Activated naive CD4-positive, alpha-beta T cell treated with anti-CD3 and anti-CD28 coated beads, Interleukin-2, amount 50 U/mL, for 24 hours (primary cell): ENCODE measurements around the gene CRELD2.

ENCODE experiments used
- H3K27ac Mint-ChIP-seq: one replicate; pipeline ENCODE4 v1.8.0; 2021; ENCODE audit warnings: mild to moderate bottlenecking, mixed read lengths
- H3K27me3 Mint-ChIP-seq: one replicate; pipeline ENCODE4 v1.8.0; 2021; ENCODE audit warnings: mixed read lengths
- H3K36me3 Mint-ChIP-seq: one replicate; pipeline ENCODE4 v1.8.0; 2021; ENCODE audit warnings: mixed read lengths
- H3K4me1 Mint-ChIP-seq: one replicate; pipeline ENCODE4 v1.8.0; 2021; ENCODE audit warnings: mixed read lengths
- H3K4me3 Mint-ChIP-seq: one replicate; pipeline ENCODE4 v1.8.0; 2021; ENCODE audit warnings: mild to moderate bottlenecking, mixed read lengths
- H3K9me3 Mint-ChIP-seq: one replicate; pipeline ENCODE4 v1.8.0; 2021; ENCODE audit warnings: mixed read lengths

CRELD2 gene

DNA sequence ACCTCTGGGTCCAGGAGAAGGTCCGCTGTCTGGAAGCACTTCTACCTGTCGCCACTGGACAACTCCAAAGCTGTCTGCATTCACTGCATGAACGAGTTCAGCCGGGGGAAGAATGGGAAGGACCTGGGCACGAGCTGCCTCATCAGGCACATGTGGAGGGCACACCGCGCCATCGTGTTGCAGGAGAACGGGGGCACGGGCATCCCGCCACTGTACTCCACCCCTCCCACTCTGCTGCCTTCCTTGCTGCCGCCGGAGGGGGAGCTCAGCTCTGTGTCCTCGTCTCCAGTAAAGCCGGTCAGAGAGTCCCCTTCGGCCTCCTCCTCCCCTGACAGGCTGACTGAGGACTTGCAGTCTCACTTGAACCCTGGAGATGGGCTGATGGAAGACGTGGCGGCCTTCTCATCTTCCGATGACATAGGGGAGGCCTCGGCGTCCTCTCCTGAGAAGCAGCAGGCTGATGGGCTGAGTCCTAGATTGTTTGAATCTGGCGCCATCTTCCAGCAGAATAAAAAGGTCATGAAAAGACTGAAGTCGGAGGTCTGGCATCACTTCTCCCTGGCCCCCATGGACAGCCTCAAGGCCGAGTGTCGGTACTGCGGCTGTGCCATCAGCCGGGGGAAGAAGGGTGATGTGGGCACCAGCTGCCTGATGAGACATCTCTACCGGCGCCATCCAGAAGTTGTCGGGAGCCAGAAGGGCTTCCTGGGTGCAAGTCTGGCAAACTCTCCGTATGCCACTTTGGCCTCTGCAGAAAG lies 33.8 kb upstream of the CRELD2 start:
- no peak overlapping the region for H3K27ac Mint-ChIP-seq
- H3K27me3 Mint-ChIP-seq: no peaks in the 10 kb centered on the region
- no peaks in the 10 kb centered on the region for H3K9me3 Mint-ChIP-seq
- H3K36me3 Mint-ChIP-seq: peaks cover 16% of the 10 kb centered on the region
- peaks cover 27% of the 10 kb centered on the region for H3K4me1 Mint-ChIP-seq
- H3K4me3 Mint-ChIP-seq: no peak overlapping the region

DNA sequence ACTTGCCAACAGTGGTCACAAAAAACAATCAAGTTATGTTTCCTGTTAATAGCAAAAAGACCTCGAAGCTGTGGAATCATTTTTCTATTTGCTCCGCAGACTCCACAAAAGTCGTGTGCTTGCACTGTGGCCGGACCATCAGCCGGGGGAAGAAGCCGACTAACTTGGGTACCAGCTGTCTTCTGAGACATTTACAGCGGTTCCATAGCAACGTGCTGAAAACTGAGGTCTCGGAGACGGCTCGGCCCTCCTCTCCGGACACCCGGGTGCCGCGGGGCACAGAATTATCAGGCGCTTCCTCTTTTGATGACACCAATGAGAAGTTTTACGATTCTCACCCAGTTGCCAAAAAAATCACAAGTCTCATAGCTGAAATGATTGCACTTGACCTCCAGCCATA lies 33.2 kb upstream of the CRELD2 start:
- Mint-ChIP-seq H3K27ac (no peak overlapping the region), H3K9me3 (no peaks in the 10 kb centered on the region), H3K4me1 (peaks cover 21% of the 10 kb centered on the region), H3K4me3 (no peak overlapping the region), H3K36me3 (peaks cover 18% of the 10 kb centered on the region), H3K27me3 (no peaks in the 10 kb centered on the region)

DNA sequence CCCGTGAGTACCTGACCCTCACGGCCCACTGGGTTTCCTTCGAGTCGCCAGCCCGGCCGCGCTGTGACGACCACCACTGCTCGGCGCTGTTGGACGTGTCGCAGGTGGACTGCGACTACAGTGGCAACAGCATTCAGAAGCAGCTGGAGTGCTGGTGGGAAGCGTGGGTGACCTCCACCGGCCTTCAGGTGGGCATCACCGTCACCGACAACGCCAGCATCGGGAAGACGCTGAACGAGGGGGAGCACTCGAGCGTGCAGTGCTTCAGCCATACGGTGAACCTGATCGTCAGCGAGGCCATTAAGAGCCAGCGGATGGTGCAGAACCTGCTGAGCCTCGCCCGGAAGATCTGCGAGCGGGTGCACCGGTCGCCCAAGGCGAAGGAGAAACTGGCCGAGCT lies 32.6 kb upstream of the CRELD2 start:
- Mint-ChIP-seq H3K4me1 (peaks cover 17% of the 10 kb centered on the region), H3K27ac (no peak overlapping the region), H3K27me3 (no peaks in the 10 kb centered on the region), H3K36me3 (peaks cover 22% of the 10 kb centered on the region), H3K9me3 (no peaks in the 10 kb centered on the region), H3K4me3 (no peak overlapping the region)

DNA sequence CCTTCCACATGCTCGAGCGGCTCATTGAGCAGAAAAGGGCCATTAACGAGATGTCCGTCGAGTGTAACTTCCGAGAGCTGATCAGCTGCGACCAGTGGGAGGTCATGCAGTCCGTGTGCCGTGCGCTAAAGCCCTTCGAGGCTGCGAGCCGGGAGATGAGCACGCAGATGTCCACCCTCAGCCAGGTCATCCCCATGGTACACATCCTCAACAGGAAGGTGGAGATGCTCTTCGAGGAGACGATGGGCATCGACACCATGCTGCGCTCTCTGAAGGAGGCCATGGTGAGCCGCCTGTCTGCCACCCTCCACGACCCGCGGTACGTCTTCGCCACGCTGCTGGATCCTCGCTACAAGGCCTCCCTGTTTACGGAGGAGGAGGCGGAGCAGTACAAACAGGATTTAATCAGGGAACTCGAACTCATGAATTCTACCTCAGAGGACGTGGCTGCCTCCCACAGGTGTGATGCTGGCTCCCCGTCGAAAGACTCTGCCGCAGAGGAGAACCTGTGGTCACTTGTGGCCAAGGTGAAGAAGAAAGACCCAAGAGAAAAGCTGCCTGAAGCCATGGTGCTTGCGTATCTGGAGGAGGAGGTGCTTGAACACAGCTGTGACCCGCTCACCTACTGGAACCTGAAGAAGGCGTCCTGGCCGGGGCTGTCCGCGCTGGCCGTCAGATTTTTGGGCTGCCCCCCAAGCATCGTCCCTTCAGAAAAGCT lies 31.9 kb upstream of the CRELD2 start:
- peaks cover 16% of the 10 kb centered on the region for H3K4me1 Mint-ChIP-seq
- no peak overlapping the region for H3K27ac Mint-ChIP-seq
- H3K4me3 Mint-ChIP-seq: no peak overlapping the region
- H3K9me3 Mint-ChIP-seq: no peaks in the 10 kb centered on the region
- no peaks in the 10 kb centered on the region for H3K27me3 Mint-ChIP-seq
- peaks cover 26% of the 10 kb centered on the region for H3K36me3 Mint-ChIP-seq

DNA sequence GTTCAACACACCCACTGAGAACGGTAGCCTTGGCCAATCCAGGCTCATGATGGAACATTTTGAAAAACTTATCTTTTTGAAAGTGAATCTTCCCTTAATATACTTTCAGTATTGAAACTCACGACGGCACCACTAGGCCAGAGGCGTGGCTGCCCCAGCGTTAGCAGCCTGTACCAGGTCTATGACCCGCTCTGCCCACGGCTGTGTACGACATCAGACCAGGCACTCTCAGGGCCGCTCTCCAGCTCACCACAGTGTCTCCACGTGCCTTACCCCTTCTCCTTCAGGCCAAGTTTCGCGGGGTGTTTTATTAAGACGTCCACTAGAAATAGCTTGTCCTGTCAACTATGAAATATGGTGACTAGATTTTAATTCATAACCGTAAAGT lies 31.4 kb upstream of the CRELD2 start:
- Mint-ChIP-seq H3K9me3 (no peaks in the 10 kb centered on the region), H3K4me1 (peaks cover 10% of the 10 kb centered on the region), H3K27ac (no peak overlapping the region), H3K4me3 (no peak overlapping the region), H3K36me3 (peaks cover 26% of the 10 kb centered on the region), H3K27me3 (no peaks in the 10 kb centered on the region)

DNA sequence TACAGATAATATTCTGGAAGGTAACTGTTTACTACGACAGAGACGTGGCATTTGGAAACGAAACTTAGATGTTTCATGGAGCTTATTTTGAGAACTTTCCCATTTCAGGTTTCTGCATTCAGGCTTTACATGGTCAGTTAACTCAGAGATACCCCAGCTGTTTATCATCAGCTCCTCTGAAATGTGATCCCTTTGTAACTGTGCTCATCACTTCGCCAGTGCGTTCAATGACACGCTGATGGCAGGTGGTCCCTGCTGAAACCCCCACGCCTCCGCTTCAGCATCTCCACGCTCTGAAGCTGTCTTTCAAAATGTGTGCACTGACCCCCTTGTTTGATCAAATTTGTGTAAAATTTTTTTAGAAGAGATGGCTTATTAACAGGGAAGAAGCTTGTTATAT lies 30.7 kb upstream of the CRELD2 start:
- Mint-ChIP-seq H3K36me3 (peaks cover 27% of the 10 kb centered on the region), H3K4me1 (peaks cover 8% of the 10 kb centered on the region), H3K27ac (no peak overlapping the region), H3K4me3 (no peak overlapping the region), H3K9me3 (no peaks in the 10 kb centered on the region), H3K27me3 (no peaks in the 10 kb centered on the region)

DNA sequence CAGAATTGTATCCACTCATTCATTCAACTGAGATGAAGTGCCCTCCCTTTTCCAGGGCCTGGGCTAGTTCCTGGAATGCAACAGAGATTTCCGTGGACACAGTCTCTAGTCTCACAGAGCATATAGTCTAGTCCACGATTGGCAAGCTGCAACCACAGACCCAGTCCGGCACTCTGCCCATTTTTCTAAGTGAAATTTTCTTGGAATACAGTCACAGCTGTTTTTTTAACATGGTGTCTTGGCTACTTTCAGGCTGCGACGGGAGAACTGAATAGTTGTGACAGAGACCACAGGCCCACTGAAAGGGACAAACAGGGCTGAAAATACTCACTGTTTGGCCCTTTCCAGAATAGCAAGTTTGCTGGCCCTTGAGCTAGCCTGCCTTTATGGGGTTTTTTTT lies 29.4 kb upstream of the CRELD2 start:
- Mint-ChIP-seq H3K4me3 (no peak overlapping the region), H3K27me3 (no peaks in the 10 kb centered on the region), H3K36me3 (peaks cover 28% of the 10 kb centered on the region), H3K27ac (no peak overlapping the region), H3K4me1 (no peaks in the 10 kb centered on the region), H3K9me3 (peaks cover 3% of the 10 kb centered on the region)

DNA sequence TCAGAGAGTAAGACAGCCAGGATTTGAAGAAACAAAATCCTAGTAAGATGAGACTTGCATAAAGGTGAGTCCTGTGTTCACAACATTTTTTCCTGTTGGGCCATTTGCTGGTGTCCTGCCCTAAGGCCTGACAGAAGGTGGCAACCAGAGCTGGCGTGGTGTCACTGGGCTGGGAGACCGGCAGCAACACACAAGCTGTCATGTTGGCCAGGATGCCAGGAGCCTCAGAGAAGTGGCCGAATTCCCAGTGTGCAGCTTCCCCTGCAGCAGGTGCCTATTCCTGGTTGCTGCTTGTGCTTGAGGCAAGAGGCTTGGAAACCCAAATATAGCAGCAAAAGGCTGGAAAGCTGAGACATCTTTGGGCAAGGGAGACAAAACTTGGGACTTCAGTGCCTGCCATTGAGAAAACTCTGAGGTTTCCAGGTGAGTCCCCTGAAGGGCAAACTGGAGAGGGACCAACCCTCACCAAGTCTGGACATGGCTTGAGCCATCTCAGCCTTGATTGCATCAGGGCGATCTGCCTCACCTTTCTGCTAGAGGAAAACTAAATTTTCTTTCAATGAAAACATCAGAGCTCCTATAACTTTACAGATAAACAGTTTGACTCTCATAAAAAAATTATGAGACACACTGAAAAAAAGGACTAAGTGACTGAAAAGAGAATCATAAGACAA lies 26.1 kb upstream of the CRELD2 start:
- H3K4me1 Mint-ChIP-seq: peaks cover 3% of the 10 kb centered on the region
- no peak overlapping the region for H3K27ac Mint-ChIP-seq
- H3K4me3 Mint-ChIP-seq: no peak overlapping the region
- peaks cover 24% of the 10 kb centered on the region for H3K36me3 Mint-ChIP-seq
- peaks cover 8% of the 10 kb centered on the region for H3K9me3 Mint-ChIP-seq
- H3K27me3 Mint-ChIP-seq: no peaks in the 10 kb centered on the region

DNA sequence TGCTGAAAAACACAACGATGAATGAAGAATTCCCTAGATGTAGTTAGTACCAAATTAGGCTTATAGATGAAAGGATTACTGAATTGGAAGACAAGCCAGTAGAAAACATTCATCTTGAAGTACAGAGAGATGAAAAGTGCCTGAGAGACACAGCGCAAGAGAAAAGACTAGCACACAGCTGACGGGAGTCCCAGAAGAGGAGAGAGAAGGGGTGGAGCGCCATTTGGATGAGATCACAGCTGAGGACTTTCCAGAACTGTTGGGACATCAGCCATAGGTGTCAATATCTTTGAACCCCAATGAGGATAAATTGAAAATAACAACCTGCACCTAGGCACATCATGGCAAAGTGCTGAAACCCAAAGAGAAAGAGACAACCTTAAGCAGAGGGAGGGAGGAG lies 25.4 kb upstream of the CRELD2 start:
- Mint-ChIP-seq H3K4me1 (peaks cover 3% of the 10 kb centered on the region), H3K4me3 (no peak overlapping the region), H3K9me3 (peaks cover 8% of the 10 kb centered on the region), H3K36me3 (peaks cover 21% of the 10 kb centered on the region), H3K27ac (peak overlapping the region; percentile 53), H3K27me3 (no peaks in the 10 kb centered on the region)

DNA sequence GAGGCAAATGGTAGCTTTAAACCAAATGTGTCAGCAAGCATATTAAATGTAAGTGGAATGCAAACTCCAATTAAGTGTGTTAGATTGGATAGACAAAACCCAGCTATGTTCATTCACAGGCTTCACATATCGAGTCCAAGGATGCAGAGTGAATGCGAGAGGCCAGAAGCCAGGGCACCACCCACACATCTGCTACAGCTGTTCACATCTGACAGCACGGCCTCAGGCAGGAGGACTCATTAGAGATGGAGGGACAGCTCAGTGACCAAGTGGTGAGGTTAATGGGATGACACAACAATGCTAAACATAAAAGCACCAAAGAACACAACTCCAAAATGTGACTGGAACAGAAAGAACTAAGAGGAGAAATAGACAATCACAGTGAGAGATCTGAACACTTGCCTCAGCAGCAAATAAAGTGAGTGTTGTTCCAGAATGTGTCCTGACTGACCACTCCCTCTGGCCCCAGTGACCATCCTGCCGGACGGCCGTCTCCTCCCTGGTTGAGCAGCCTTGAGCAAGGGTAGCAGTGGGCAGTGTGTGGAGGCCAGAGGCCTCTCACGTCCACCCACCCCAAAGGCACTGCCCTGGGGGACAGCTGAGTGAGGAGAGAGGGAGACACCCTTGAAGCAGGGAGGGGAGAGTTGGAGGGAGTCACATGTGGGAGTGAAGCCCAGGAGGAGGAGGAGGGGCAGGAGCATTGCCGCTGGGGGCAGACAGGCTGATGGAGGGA lies 23.9 kb upstream of the CRELD2 start:
- Mint-ChIP-seq H3K9me3 (peaks cover 8% of the 10 kb centered on the region), H3K36me3 (peaks cover 21% of the 10 kb centered on the region), H3K4me1 (peaks cover 3% of the 10 kb centered on the region), H3K27me3 (no peaks in the 10 kb centered on the region), H3K4me3 (no peak overlapping the region), H3K27ac (peak overlapping the region; percentile 80)

DNA sequence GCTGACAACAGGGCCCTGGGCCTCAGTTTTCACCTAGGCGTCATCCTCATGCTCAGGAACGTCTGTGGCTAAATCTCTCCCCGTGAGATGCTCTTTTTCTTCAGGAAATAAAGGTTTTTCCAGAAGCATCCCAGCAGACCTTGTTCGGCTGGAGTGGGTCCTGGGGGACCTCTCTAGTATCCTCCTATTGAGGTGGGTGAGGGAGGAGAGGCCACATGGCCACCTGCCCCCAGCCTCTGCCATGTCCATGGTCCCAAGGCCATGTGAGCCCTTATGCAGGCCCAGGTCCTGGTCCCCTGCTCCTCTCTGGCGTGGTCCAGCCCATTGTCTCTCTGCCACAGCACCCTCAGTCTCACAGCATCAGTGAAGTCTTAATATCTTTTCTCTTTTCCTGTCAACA lies 22.2 kb upstream of the CRELD2 start:
- peaks cover 18% of the 10 kb centered on the region for H3K36me3 Mint-ChIP-seq
- no peaks in the 10 kb centered on the region for H3K27me3 Mint-ChIP-seq
- peaks cover 3% of the 10 kb centered on the region for H3K4me1 Mint-ChIP-seq
- H3K27ac Mint-ChIP-seq: no peak overlapping the region
- H3K4me3 Mint-ChIP-seq: no peak overlapping the region
- H3K9me3 Mint-ChIP-seq: peaks cover 8% of the 10 kb centered on the region

DNA sequence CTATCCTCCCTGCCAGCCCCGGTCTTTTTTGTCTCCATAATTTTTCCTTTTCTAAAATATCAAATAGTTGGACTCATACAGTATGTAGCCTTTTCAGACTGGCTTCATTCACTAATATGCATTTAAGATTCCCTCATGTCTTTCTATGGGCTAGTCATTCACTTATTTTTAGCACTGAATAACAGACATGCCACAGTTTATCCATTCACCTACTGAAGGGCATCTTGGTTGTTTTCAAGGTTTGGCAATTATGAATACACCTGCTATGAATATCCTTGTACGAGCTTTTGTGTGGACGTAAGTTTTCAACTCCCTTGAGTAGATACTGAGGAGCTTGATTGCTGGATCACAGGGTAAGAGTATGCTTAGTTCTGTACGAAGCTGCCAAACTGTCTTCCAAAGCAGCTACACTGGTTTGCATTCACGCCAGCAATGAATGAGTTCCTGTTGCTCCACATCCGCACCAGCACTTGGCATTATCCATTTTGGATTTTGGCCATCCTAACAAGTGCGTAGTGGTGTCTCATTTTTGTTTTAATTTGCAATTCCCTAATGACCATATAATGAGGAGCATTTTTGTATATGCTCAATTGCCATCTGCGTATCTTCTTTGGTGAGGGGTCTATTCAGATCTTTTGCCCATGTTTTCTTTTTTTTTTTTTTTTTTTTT lies 21.3 kb upstream of the CRELD2 start:
- Mint-ChIP-seq H3K36me3 (peaks cover 20% of the 10 kb centered on the region), H3K9me3 (peaks cover 8% of the 10 kb centered on the region), H3K27me3 (no peaks in the 10 kb centered on the region), H3K4me1 (peaks cover 3% of the 10 kb centered on the region), H3K4me3 (no peak overlapping the region), H3K27ac (peak overlapping the region; percentile 52)

DNA sequence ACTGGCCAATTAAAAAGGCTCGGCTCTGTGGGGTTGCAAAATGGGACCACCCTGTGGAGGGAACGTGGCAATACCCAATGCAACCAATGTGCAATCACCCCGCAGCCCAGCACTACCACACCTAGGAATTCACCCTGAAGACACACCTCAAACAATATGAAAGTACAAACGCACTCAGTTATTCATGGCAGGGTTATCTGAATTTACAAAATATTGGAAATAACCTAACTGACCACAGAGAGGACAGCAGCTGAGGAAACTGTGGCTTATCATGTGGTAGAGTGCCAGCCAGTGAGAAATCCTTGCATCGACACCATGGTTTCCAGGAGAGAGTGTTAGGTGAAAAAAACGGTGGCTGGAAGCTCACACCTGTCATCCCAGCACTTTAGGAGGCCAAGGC lies 18.9 kb upstream of the CRELD2 start:
- Mint-ChIP-seq H3K27ac (no peak overlapping the region), H3K4me3 (no peak overlapping the region), H3K27me3 (no peaks in the 10 kb centered on the region), H3K36me3 (peaks cover 11% of the 10 kb centered on the region), H3K9me3 (peaks cover under 1% of the 10 kb centered on the region), H3K4me1 (peaks cover 3% of the 10 kb centered on the region)

DNA sequence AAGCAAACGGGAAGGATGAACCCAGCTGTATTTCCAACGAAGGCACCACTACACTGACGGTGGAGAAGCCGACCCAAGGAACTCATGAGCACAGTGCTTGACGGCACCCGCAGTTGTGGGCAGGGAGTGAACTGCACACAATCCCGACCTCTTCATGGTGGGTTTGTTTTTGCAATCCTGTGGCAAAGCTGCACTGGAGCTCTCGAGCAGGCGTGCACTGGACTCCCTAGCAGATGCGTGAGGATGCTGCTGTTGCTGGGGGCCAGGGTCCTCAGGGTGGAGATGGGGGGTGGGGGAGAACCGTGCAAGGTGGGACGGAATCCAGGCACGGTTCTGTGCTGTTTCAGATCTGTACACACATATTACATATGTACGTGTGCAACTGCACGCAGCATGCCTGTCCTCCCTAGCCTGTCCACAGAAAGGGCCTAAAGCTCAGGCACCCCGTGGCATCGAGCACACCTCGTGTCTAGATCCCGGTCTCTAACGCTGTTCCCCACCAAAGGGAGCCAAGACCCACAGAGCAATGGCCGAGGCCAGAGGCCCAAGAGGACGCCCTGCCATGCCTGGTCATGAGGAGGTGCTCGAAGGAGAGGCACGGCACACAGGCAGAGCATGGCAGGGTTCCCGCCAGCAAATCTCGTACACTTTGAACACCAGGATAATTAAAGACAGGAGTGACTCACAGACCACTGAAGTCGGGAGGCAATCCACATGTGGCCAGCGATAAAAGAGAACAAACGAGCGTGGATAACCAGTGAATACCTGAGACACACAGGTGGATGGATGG lies 17.8 kb upstream of the CRELD2 start:
- H3K9me3 Mint-ChIP-seq: no peaks in the 10 kb centered on the region
- H3K4me3 Mint-ChIP-seq: no peak overlapping the region
- peaks cover 3% of the 10 kb centered on the region for H3K4me1 Mint-ChIP-seq
- peaks cover 8% of the 10 kb centered on the region for H3K36me3 Mint-ChIP-seq
- H3K27me3 Mint-ChIP-seq: no peaks in the 10 kb centered on the region
- H3K27ac Mint-ChIP-seq: no peak overlapping the region
